Measurements from ENCODE around the gene HSD17B10.
"Not testable (repeated sequence)": the region's sequence is repeated elsewhere in the genome, so short reads cannot be mapped to it uniquely, and the experiment has no call there.

The HSD17B10 gene

GRCh38 chrX:53435997-53436396 is 1.8 kb upstream of the HSD17B10 start:
- DNase-seq: peak; percentile 43

GRCh38 chrX:53430231-53430630 is 3.9 kb downstream of the HSD17B10 start:
- DNase-seq: no peak

GRCh38 chrX:53429755-53430154 is 4.4 kb downstream of the HSD17B10 start:
- DNase-seq: no peak

GRCh38 chrX:53422861-53423306 is 11.3 kb downstream of the HSD17B10 start, which contains the start of gene RIBC1:
TSS of gene RIBC1 (plus strand) at chrX:53422873. CDS start at chrX:53426277, 3,404 bp downstream.
- no peak for DNase-seq

GRCh38 chrX:53422086-53422860 is 11.9 kb downstream of the HSD17B10 start, which contains the start of gene SMC1A:
TSS of gene SMC1A (minus strand) at chrX:53422654. CDS start at chrX:53422600, 54 bp downstream.
- DNase-seq: peak; percentile 93

GRCh38 chrX:53421772-53422085 is 12.4 kb downstream of the HSD17B10 start:
- DNase-seq: peak; percentile 54

GRCh38 chrX:53421125-53421524 is 13.0 kb downstream of the HSD17B10 start:
- no peak for DNase-seq

GRCh38 chrX:53420351-53420750 is 13.8 kb downstream of the HSD17B10 start:
- not testable (repeated sequence) for DNase-seq

- DNase-seq: no peak
These were observed 21.7 kb downstream of the HSD17B10 start for GRCh38 chrX:53412446-53412845.

GRCh38 chrX:53403535-53403934 is 30.6 kb downstream of the HSD17B10 start:
- DNase-seq: no peak

GRCh38 chrX:53398216-53398615 is 36.0 kb downstream of the HSD17B10 start:
- DNase-seq: no peak

- no peak for DNase-seq
These were observed 38.4 kb downstream of the HSD17B10 start for GRCh38 chrX:53395605-53396298.

GRCh38 chrX:53383376-53384076 is 50.6 kb downstream of the HSD17B10 start:
- DNase-seq: no peak
